ENCODE data around the gene MACROD1.

The MACROD1 gene

DNA sequence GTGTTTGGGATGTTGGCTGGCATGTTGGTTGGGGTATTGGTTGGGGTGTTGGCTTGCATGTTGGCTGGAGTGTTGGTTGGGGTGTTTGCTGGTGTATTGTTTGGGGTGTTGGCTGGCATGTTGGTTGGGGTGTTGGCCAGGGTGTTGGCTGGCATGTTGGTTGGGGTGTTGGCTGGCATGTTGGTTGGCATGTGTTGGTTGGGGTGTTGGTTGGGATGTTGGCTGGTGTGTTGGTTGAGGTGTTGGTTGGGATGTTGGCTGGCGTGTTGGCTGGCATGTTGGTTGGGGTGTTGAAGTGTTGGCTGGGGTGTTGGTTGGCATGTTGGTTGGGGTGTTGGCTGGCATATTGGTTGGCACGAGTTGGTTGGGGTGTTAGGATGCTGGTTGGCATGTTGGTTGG is 155.1 kb downstream of the MACROD1 start:
- H3K9ac ChIP-seq (ENCODE audit: low read length) = no peak overlapping the region
- H4K20me1 ChIP-seq (ENCODE audit: low read depth, low read length) = no peaks in the 10 kb centered on the region
- no peak overlapping the region for H2AFZ ChIP-seq (ENCODE audit: low read depth, low read length, severe bottlenecking)
- H3K4me2 ChIP-seq (ENCODE audit: low read depth, low read length, poor library complexity, severe bottlenecking) = no peak overlapping the region
- H3F3A ChIP-seq (ENCODE audit: insufficient read depth) = no peaks in the 10 kb centered on the region
- H3K9me2 ChIP-seq (replicated peaks; ENCODE audit: insufficient read depth, low read length) = no peaks in the 10 kb centered on the region
- no peaks in the 10 kb centered on the region for H3K79me2 ChIP-seq (ENCODE audit: insufficient read depth, low read length)
- H3K27ac ChIP-seq (ENCODE audit: low read depth, low read length) = no peak overlapping the region
- no peak overlapping the region for H3K4me3 ChIP-seq (ENCODE audit: insufficient read depth, low read length, poor library complexity, severe bottlenecking)
- H3K36me3 ChIP-seq (ENCODE audit: low read length) = no peaks in the 10 kb centered on the region
- no peaks in the 10 kb centered on the region for H3K27me3 ChIP-seq (ENCODE audit: low read length)
- no peak for TF ChIP-seq CTCF (IDR thresholded peaks at IDR 0.05; ENCODE audit: insufficient read depth, low read length, poor library complexity, severe bottlenecking)
- TF ChIP-seq EZH2phosphoT487 (conservative IDR thresholded peaks at IDR 0.05; ENCODE audit: low read length) = no peak
- H3K9me3 ChIP-seq (ENCODE audit: insufficient read depth, low read length) = peaks cover 10% of the 10 kb centered on the region; the same call in 1 of the 2 replicates

DNA sequence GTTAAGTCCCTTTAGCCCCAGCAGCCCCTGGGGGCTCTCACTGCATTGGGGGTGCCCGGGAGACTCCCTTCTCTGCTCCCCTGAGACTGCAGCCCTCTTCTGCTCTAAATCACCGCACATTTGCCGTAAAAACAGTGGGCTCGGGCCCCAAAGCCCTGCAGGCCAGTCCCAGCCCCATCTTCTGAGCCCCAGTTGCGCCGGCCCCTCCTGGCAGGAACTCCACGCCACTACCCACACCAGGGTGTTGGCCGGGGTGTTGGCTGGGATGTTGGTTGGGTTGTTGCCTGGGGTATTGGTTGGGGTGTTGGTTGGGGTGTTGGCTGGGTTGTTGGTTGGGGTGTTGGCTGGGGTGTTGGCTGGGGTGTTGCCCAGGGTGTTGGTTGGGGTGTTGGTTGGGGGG is 156.2 kb downstream of the MACROD1 start:
- Histone ChIP-seq H3K9me3 (ENCODE audit: insufficient read depth, low read length) (peaks cover 10% of the 10 kb centered on the region; the same call in 1 of the 2 replicates), H3K9ac (ENCODE audit: low read length) (no peak overlapping the region), H3K36me3 (ENCODE audit: low read length) (no peaks in the 10 kb centered on the region), H2AFZ (ENCODE audit: low read depth, low read length, severe bottlenecking) (no peak overlapping the region), H3K27ac (ENCODE audit: low read depth, low read length) (no peak overlapping the region), H3K79me2 (ENCODE audit: insufficient read depth, low read length) (no peaks in the 10 kb centered on the region), H3K27me3 (ENCODE audit: low read length) (no peaks in the 10 kb centered on the region), H3K4me3 (ENCODE audit: insufficient read depth, low read length, poor library complexity, severe bottlenecking) (no peak overlapping the region), H3K9me2 (replicated peaks; ENCODE audit: insufficient read depth, low read length) (no peaks in the 10 kb centered on the region), H4K20me1 (ENCODE audit: low read depth, low read length) (no peaks in the 10 kb centered on the region), H3F3A (ENCODE audit: insufficient read depth) (no peaks in the 10 kb centered on the region), H3K4me2 (ENCODE audit: low read depth, low read length, poor library complexity, severe bottlenecking) (no peak overlapping the region)
- TF ChIP-seq CTCF (IDR thresholded peaks at IDR 0.05; ENCODE audit: insufficient read depth, low read length, poor library complexity, severe bottlenecking) (no peak), EZH2phosphoT487 (conservative IDR thresholded peaks at IDR 0.05; ENCODE audit: low read length) (no peak)

- Histone ChIP-seq H3K27me3 (ENCODE audit: low read length) (no peaks in the 10 kb centered on the region), H3K36me3 (ENCODE audit: low read length) (no peaks in the 10 kb centered on the region), H3K9ac (ENCODE audit: low read length) (no peak overlapping the region), H3K79me2 (ENCODE audit: insufficient read depth, low read length) (no peaks in the 10 kb centered on the region), H2AFZ (ENCODE audit: low read depth, low read length, severe bottlenecking) (no peak overlapping the region), H3K27ac (ENCODE audit: low read depth, low read length) (no peak overlapping the region), H4K20me1 (ENCODE audit: low read depth, low read length) (no peaks in the 10 kb centered on the region), H3K9me2 (replicated peaks; ENCODE audit: insufficient read depth, low read length) (no peaks in the 10 kb centered on the region), H3K4me2 (ENCODE audit: low read depth, low read length, poor library complexity, severe bottlenecking) (no peak overlapping the region), H3F3A (ENCODE audit: insufficient read depth) (no peaks in the 10 kb centered on the region), H3K9me3 (ENCODE audit: insufficient read depth, low read length) (peaks cover 10% of the 10 kb centered on the region; the same call in 1 of the 2 replicates), H3K4me3 (ENCODE audit: insufficient read depth, low read length, poor library complexity, severe bottlenecking) (no peak overlapping the region)
- TF ChIP-seq EZH2phosphoT487 (conservative IDR thresholded peaks at IDR 0.05; ENCODE audit: low read length) (no peak), CTCF (IDR thresholded peaks at IDR 0.05; ENCODE audit: insufficient read depth, low read length, poor library complexity, severe bottlenecking) (no peak)
Measured at GRCh38 chr11:64008914-64009633, 156.8 kb downstream of the MACROD1 start.
